HCT116 (cell line): ENCODE measurements around the gene BEST4.

ENCODE experiments used
- CEBPB ChIP-seq: IDR thresholded peaks from 2 replicates; pipeline ENCODE4 v1.6.1; 2012; ENCODE audit warnings: low read depth
- CTCF ChIP-seq, 3 experiments: fragments of 200-600 bp in 1 of 3; sonication (generic) in 1 of 3; IDR thresholded peaks in 2 of 3; conservative IDR thresholded peaks in 1 of 3; 2 replicates each; pipeline ENCODE4 v1.5.1; 2012 to 2017; ENCODE audit warnings: low read depth in 2 of 3, low read length in 2 of 3, antibody characterized with exemption in 1 of 3, borderline replicate concordance in 1 of 3, control low read depth in 1 of 3, mild to moderate bottlenecking in 1 of 3, mixed read lengths in 1 of 3, mixed run types in 1 of 3, moderate library complexity in 1 of 3; ENCODE audit not compliant: insufficient read depth in 1 of 3
- EGR1 ChIP-seq: IDR thresholded peaks from 2 replicates; pipeline ENCODE4 v1.6.1; 2012; ENCODE audit warnings: low read depth
- ELF1 ChIP-seq: IDR thresholded peaks from 2 replicates; pipeline ENCODE4 v1.6.1; 2012; ENCODE audit warnings: low read depth, borderline replicate concordance
- EZH2 ChIP-seq: fragments of 200-600 bp; sonication (generic); IDR thresholded peaks from 2 replicates; pipeline ENCODE4 v1.6.1; 2017; ENCODE audit warnings: antibody characterized with exemption, mixed run types
- EZH2phosphoT487 ChIP-seq: fragments of 200-600 bp; IDR thresholded peaks from 2 replicates; pipeline ENCODE4 v1.6.1; 2018; ENCODE audit warnings: antibody characterized with exemption, borderline replicate concordance
- FOSL1 ChIP-seq: IDR thresholded peaks from 2 replicates; pipeline ENCODE4 v1.6.1; 2012; ENCODE audit warnings: low read depth
- POLR2A ChIP-seq: IDR thresholded peaks from 2 replicates; pipeline ENCODE4 v1.7.0; 2011; ENCODE audit warnings: borderline replicate concordance; ENCODE audit not compliant: insufficient read depth, insufficient read length; ENCODE audit errors: extremely low read depth
- POLR2AphosphoS5 ChIP-seq: IDR thresholded peaks from 2 replicates; pipeline ENCODE4 v1.6.1; 2011; ENCODE audit warnings: mild to moderate bottlenecking, low read depth, low read length, moderate library complexity
- RAD21 ChIP-seq: IDR thresholded peaks from 2 replicates; pipeline ENCODE4 v1.6.1; 2012; ENCODE audit warnings: low read depth, mild to moderate bottlenecking
- SP1 ChIP-seq: IDR thresholded peaks from 2 replicates; pipeline ENCODE4 v1.6.1; 2012; ENCODE audit warnings: low read depth
- TCF7L2 ChIP-seq: IDR thresholded peaks from 2 replicates; pipeline ENCODE4 v1.7.0; 2011; ENCODE audit warnings: borderline replicate concordance, inconsistent platforms; ENCODE audit not compliant: insufficient read depth, insufficient read length; ENCODE audit errors: extremely low read depth
- ZNF274 ChIP-seq: fragments of 200-500 bp; sonication (Bioruptor generic); IDR thresholded peaks from 2 replicates; pipeline ENCODE4 v1.6.1; 2014; ENCODE audit warnings: mild to moderate bottlenecking, low read depth, low read length, inconsistent platforms
- TF ChIP-seq, protein P1 (sequence below): IDR thresholded peaks from 2 replicates; pipeline ENCODE4 v1.6.1; 2012

DNA sequence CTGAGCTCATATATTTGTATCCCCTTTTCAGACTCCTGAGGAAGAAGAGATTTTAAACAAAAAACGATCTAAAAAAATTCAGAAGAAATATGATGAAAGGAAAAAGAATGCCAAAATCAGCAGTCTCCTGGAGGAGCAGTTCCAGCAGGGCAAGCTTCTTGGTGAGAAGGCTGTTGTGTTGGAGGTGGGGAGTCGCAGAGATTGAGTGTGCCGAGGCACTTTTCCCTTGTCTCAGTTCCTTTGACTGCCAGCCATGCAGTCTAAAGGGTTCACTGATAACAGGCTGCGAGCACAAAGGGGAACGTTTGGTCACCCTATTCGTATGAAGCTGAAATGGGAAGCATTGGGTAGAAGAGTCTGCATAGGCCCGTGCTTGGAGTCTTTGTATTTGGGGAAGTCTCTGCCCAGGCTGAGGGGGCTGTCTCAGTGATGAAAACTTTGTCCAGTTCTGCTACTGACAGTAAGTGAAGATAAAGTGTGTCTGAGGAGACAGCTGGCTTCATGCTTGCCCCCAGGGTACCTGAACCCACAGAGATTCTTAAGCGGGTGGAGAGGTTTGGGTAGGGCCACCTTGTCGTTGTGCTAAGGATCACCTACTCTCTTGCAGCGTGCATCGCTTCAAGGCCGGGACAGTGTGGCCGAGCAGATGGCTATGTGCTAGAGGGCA, 9.9 kb downstream of the BEST4 start:
- no peak for TF ChIP-seq CTCF (IDR thresholded peaks at IDR 0.05 in 2 of 3, conservative IDR thresholded peaks at IDR 0.05 in 1 of 3; ENCODE audit: borderline replicate concordance in 1 of 3, insufficient read depth in 1 of 3, low read depth in 2 of 3, low read length in 2 of 3)
- TF ChIP-seq EZH2phosphoT487 = no peak
- no peak for TF ChIP-seq EZH2
- TF ChIP-seq POLR2A = no peak
- TF ChIP-seq FOSL1 = no peak
- no peak for TF ChIP-seq EGR1
- no peak for TF ChIP-seq CEBPB
- TF ChIP-seq TCF7L2 = no peak
- TF ChIP-seq RAD21 = no peak
- TF ChIP-seq ELF1 = no peak
- TF ChIP-seq, protein P1, sequence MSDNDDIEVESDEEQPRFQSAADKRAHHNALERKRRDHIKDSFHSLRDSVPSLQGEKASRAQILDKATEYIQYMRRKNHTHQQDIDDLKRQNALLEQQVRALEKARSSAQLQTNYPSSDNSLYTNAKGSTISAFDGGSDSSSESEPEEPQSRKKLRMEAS = no peak
- no peak for TF ChIP-seq SP1
- TF ChIP-seq POLR2AphosphoS5 = no peak; the same call in 1 of the 2 replicates
- TF ChIP-seq ZNF274 = no peak
